Caco-2 (cell line): Measurements from ENCODE around the gene SNRPA1. TPM values are rescaled to one million over a fixed set of nuclear protein-coding genes. Genes with fewer than 3 reads are reported as not detected.

Experiments
- BruUV-seq: library from RNA; stranded (reverse); fragments of 400-500 nt; replicated peaks from 2 replicates; lab custom pipeline; 2021; lab: Mats Ljungman, UMichigan
- CTCF ChIA-PET: fragments of 300-600 bp; sonication (Branson Sonifier 250); formaldehyde crosslinking; loops from one replicate; lab custom pipeline; 2022; ENCODE audit warnings: antibody characterized with exemption; lab: Charles Lee
- POLR2A ChIA-PET: fragments of 300-600 bp; sonication (Branson Sonifier 250); formaldehyde crosslinking; loops from one replicate; lab custom pipeline; 2022; ENCODE audit warnings: antibody characterized with exemption; lab: Charles Lee
- DNase-seq, 2 experiments: peaks; one replicate each; pipeline versions ENCODE4 v3.0.0 to v3.0.0-alpha.2; 2020 to 2022
- H3K27me3 ChIP-seq: replicated peaks from 2 replicates; pipeline ENCODE4 v1.6.0; 2011; ENCODE audit warnings: low read length; ENCODE audit not compliant: control insufficient read depth, insufficient read depth
- H3K36me3 ChIP-seq: 2 replicates; pipeline ENCODE4 v1.5.1; 2011; ENCODE audit warnings: low read length; ENCODE audit not compliant: control insufficient read depth, insufficient read depth
- H3K4me1 ChIP-seq: fragments of 250-450 bp; sonication (Bioruptor Pico); 2 replicates; pipeline ENCODE4 v1.5.1; 2020; ENCODE audit warnings: mild to moderate bottlenecking
- H3K4me3 ChIP-seq: 2 replicates; pipeline ENCODE4 v1.5.1; 2011; ENCODE audit warnings: low read depth, mild to moderate bottlenecking, control low read depth, low read length
- H3K9me3 ChIP-seq: fragments of 250-450 bp; sonication (Bioruptor Pico); 2 replicates; pipeline ENCODE4 v1.5.1; 2020; ENCODE audit warnings: mild to moderate bottlenecking, moderate library complexity
- H3K27ac Mint-ChIP-seq: one replicate; pipeline ENCODE4 v1.8.0; 2022; ENCODE audit warnings: mixed read lengths; ENCODE audit not compliant: unreplicated experiment
- H3K27me3 Mint-ChIP-seq: one replicate; pipeline ENCODE4 v1.8.0; 2022; ENCODE audit warnings: mixed read lengths; ENCODE audit not compliant: insufficient read depth, unreplicated experiment
- H3K36me3 Mint-ChIP-seq: one replicate; pipeline ENCODE4 v1.8.0; 2022; ENCODE audit warnings: mild to moderate bottlenecking, mixed read lengths; ENCODE audit not compliant: insufficient read depth, unreplicated experiment
- H3K4me1 Mint-ChIP-seq: one replicate; pipeline ENCODE4 v1.8.0; 2022; ENCODE audit warnings: low read depth, mixed read lengths; ENCODE audit not compliant: unreplicated experiment
- H3K4me3 Mint-ChIP-seq: one replicate; pipeline ENCODE4 v1.8.0; 2022; ENCODE audit warnings: mild to moderate bottlenecking, moderate library complexity, mixed read lengths; ENCODE audit not compliant: unreplicated experiment
- H3K9me3 Mint-ChIP-seq: one replicate; pipeline ENCODE4 v1.8.0; 2022; ENCODE audit warnings: mixed read lengths; ENCODE audit not compliant: unreplicated experiment
- CTCF ChIP-seq, 2 experiments: fragments of 200-600 bp in 1 of 2; IDR thresholded peaks; 1 replicate in 1 of 2; 2 replicates in 1 of 2; pipeline versions ENCODE4 v1.5.1 to v1.8.0; 2011 to 2022; ENCODE audit warnings: antibody characterized with exemption in 1 of 2, control low read depth in 1 of 2, inconsistent platforms in 1 of 2, low read depth in 1 of 2, low read length in 1 of 2, mild to moderate bottlenecking in 1 of 2, moderate library complexity in 1 of 2; ENCODE audit not compliant: insufficient read depth in 1 of 2, severe bottlenecking in 1 of 2, unreplicated experiment in 1 of 2
- intact Hi-C: fragments of 100-400 bp; cut with micrococcal nuclease; formaldehyde crosslinking; loops from one replicate; pipeline ENCODE4 v1.10.0; 2022; ENCODE audit not compliant: unreplicated experiment
- total RNA-seq: library from RNA; stranded (reverse); gene quantifications from 2 replicates; pipeline ENCODE4 v1.2.3, GENCODE V29; 2022

The SNRPA1 gene
- total RNA-seq, 1 experiment from 2014 or later = 123 TPM

GRCh38 chr15:101277943-101278564, 17.0 kb downstream of the SNRPA1 start:
- DNase-seq = no peak
- CTCF ChIA-PET = interaction anchor here (1.8 kb wide), 1 partner anchor 11 kb away, joined by 5 read pairs; no protein-coding TSS in a partner anchor
- TSS peak; percentile 97 for BruUV-seq
- peaks cover 36% of the 10 kb centered on the region for H3K4me1 ChIP-seq
- no peaks in the 10 kb centered on the region for H3K27me3 ChIP-seq
- Mint-ChIP-seq H3K27ac (peak overlapping the region; percentile 84), H3K36me3 (peaks cover 74% of the 10 kb centered on the region), H3K9me3 (no peaks in the 10 kb centered on the region), H3K27me3 (no peaks in the 10 kb centered on the region), H3K4me1 (peaks cover 11% of the 10 kb centered on the region), H3K4me3 (peak overlapping the region; percentile 90)
- TF ChIP-seq CTCF (IDR thresholded peaks at IDR 0.05; ENCODE audit: insufficient read depth in 1 of 2, low read depth in 1 of 2, low read length in 1 of 2, severe bottlenecking in 1 of 2, unreplicated experiment in 1 of 2) = no peak
- POLR2A ChIA-PET = interaction anchor here (0.8 to 1.0 kb wide), 2 partner anchors 16 to 26 kb away, joined by 3 to 5 read pairs; partner anchors contain the start of gene CHSY1
- peaks cover 5% of the 10 kb centered on the region for H3K36me3 ChIP-seq
- intact Hi-C loops = no loop called here
- H3K9me3 ChIP-seq = no peaks in the 10 kb centered on the region
- H3K4me3 ChIP-seq = peak overlapping the region; percentile 88

GRCh38 chr15:101277038-101277822, 17.8 kb downstream of the SNRPA1 start, which contains the start of gene SELENOS:
TSS of gene SELENOS (minus strand) at chr15:101277485. CDS start at chr15:101277417, 68 bp downstream.
- peaks cover 36% of the 10 kb centered on the region for H3K4me1 ChIP-seq
- peak; percentile 83 to 95 for DNase-seq
- H3K27ac Mint-ChIP-seq = peak within 1 kb of the TSS; percentile 84
- CTCF ChIA-PET = interaction anchor here (1.8 kb wide), 1 partner anchor 12 kb away, joined by 5 read pairs; no protein-coding TSS in a partner anchor
- no peaks in the 10 kb centered on the region for H3K27me3 Mint-ChIP-seq
- no peaks in the 10 kb centered on the region for H3K9me3 ChIP-seq
- H3K36me3 Mint-ChIP-seq = peaks cover 72% of the 10 kb centered on the region
- no peaks in the 10 kb centered on the region for H3K9me3 Mint-ChIP-seq
- peaks cover 6% of the 10 kb centered on the region for H3K36me3 ChIP-seq
- H3K4me3 ChIP-seq = peak within 1 kb of the TSS; percentile 88
- H3K4me1 Mint-ChIP-seq = peaks cover 11% of the 10 kb centered on the region
- no peaks in the 10 kb centered on the region for H3K27me3 ChIP-seq
- no peak for TF ChIP-seq CTCF (IDR thresholded peaks at IDR 0.05; ENCODE audit: insufficient read depth in 1 of 2, low read depth in 1 of 2, low read length in 1 of 2, severe bottlenecking in 1 of 2, unreplicated experiment in 1 of 2)
- H3K4me3 Mint-ChIP-seq = peak within 1 kb of the TSS; percentile 90
- intact Hi-C loops = no loop called here
- BruUV-seq = TSS peak; percentile 28
- POLR2A ChIA-PET = no interaction called here

GRCh38 chr15:101276501-101277037, 18.5 kb downstream of the SNRPA1 start:
- intact Hi-C loops = no loop called here
- peaks cover 70% of the 10 kb centered on the region for H3K36me3 Mint-ChIP-seq

More at GRCh38 chr15:101276501-101277037, 18.5 kb downstream of the SNRPA1 start:
- Mint-ChIP-seq H3K4me1 (peaks cover 11% of the 10 kb centered on the region), H3K27ac (peak overlapping the region; percentile 76), H3K4me3 (peak overlapping the region; percentile 90), H3K27me3 (no peaks in the 10 kb centered on the region), H3K9me3 (no peaks in the 10 kb centered on the region)
- no TSS peak for BruUV-seq
- peak; percentile 13 to 33 for TF ChIP-seq CTCF (IDR thresholded peaks at IDR 0.05; ENCODE audit: insufficient read depth in 1 of 2, low read depth in 1 of 2, low read length in 1 of 2, severe bottlenecking in 1 of 2, unreplicated experiment in 1 of 2)
- Histone ChIP-seq H3K4me3 (peak overlapping the region; percentile 88), H3K9me3 (no peaks in the 10 kb centered on the region), H3K4me1 (peaks cover 33% of the 10 kb centered on the region), H3K27me3 (no peaks in the 10 kb centered on the region), H3K36me3 (peaks cover 6% of the 10 kb centered on the region)
- ChIA-PET POLR2A (no interaction called here), CTCF (no interaction called here)
- peak in 1 of 2 experiments; percentile 39 for DNase-seq
